H1 (cell line): ENCODE results near the gene DCLK1. TPM values are rescaled to one million over a fixed set of nuclear protein-coding genes. Genes with fewer than 3 reads are reported as not detected.

Experiments
- ASH2L ChIP-seq: fragments of 200-600, 300-600 bp; sonication (generic); IDR thresholded peaks from one replicate; pipeline ENCODE4 v1.7.1; 2017; ENCODE audit warnings: low read length
- ATF3 ChIP-seq: IDR thresholded peaks from 2 replicates; pipeline ENCODE4 v1.6.1; 2011; ENCODE audit warnings: low read depth, mild to moderate bottlenecking, low read length; ENCODE audit not compliant: insufficient read depth
- EP300 ChIP-seq, 2 experiments: IDR thresholded peaks; 1 replicate in 1 of 2; 2 replicates in 1 of 2; pipeline ENCODE4 v1.6.1; 2011 to 2012; ENCODE audit warnings: low read depth in 2 of 2, low read length in 2 of 2, mild to moderate bottlenecking in 2 of 2, borderline replicate concordance in 1 of 2, inconsistent platforms in 1 of 2, moderate library complexity in 1 of 2
- KDM1A ChIP-seq: fragments of 200-600, 300-600 bp; sonication (generic); IDR thresholded peaks from 2 replicates; pipeline ENCODE4 v1.7.1; 2016; ENCODE audit warnings: mild to moderate bottlenecking, low read length, borderline replicate concordance
- KDM5A ChIP-seq: fragments of 200-600 bp; IDR thresholded peaks from 2 replicates; pipeline ENCODE4 v1.7.1; 2012; ENCODE audit warnings: mild to moderate bottlenecking, low read length, inconsistent platforms, mixed read lengths
- RXRA ChIP-seq: IDR thresholded peaks from 2 replicates; pipeline ENCODE4 v1.6.1; 2011; ENCODE audit warnings: low read depth, mild to moderate bottlenecking, low read length, moderate library complexity; ENCODE audit not compliant: insufficient read depth
- SP4 ChIP-seq: IDR thresholded peaks from 2 replicates; pipeline ENCODE4 v1.6.1; 2012; ENCODE audit warnings: low read length, inconsistent platforms
- polyA plus RNA-seq, 7 experiments: library from polyadenylated mRNA; depleted of rRNA in 3 of 7; stranded (reverse) in 5 of 7; unstranded in 2 of 7; fragments of >200 nt in 5 of 7; fragments of 200-250 nt in 2 of 7; gene quantifications; 1 replicate in 5 of 7; 2 replicates in 1 of 7; 4 replicates in 1 of 7; pipeline versions ENCODE4 v1.2.1 to v1.2.3, GENCODE V29; 2011 to 2013; ENCODE audit warnings: missing spikeins in 2 of 7, mixed read lengths in 2 of 7
- total RNA-seq: library from RNA; stranded (reverse); fragmentation: NEBNext Ultra II Directional; extraction: Animal tissue kit (Norgen Biotek cat#: 25700); gene quantifications from 2 replicates; pipeline ENCODE4 v1.2.1, GENCODE V29; 2021

The DCLK1 gene
- total and polyA plus RNA-seq, 2 of the 8 experiments (the other 6 are each of a cell fraction or from before 2014, with no cell fraction given): 22.8 to 41.0 TPM

GRCh38 chr13:35747594-35747993 lies 383.6 kb downstream of the DCLK1 start (continued):
- TF ChIP-seq KDM5A (no peak), RXRA (no peak), EP300 (IDR thresholded peaks at IDR 0.05; ENCODE audit: borderline replicate concordance in 1 of 2, low read depth in 2 of 2, low read length in 2 of 2) (no peak), KDM1A (no peak), ATF3 (no peak), SP4 (no peak), ASH2L (no peak)
